WTC11 (cell line): ENCODE data around the gene ADRA2C.

Experiments used
- ARID4B ChIP-seq: sonication (generic); formaldehyde crosslinking; IDR thresholded peaks from 2 replicates; pipeline ENCODE4 v1.8.0; 2023; ENCODE audit warnings: missing genetic modification reagents, mild to moderate bottlenecking, borderline replicate concordance
- CREB1 ChIP-seq: sonication (generic); formaldehyde crosslinking; IDR thresholded peaks from 2 replicates; pipeline ENCODE4 v1.8.0; 2023; ENCODE audit warnings: mild to moderate bottlenecking, missing genetic modification reagents
- CREM ChIP-seq: sonication (generic); formaldehyde crosslinking; IDR thresholded peaks from 2 replicates; pipeline ENCODE4 v1.8.1; 2022; ENCODE audit warnings: mild to moderate bottlenecking, missing genetic modification reagents, moderate library complexity
- CTCF ChIP-seq: fragments of 200-600 bp; IDR thresholded peaks from 2 replicates; pipeline ENCODE4 v1.8.0; 2022; ENCODE audit warnings: antibody characterized with exemption
- FOXJ3 ChIP-seq: sonication (generic); formaldehyde crosslinking; IDR thresholded peaks from 2 replicates; pipeline ENCODE4 v1.9.0; 2021; ENCODE audit warnings: missing genetic modification reagents, mild to moderate bottlenecking, borderline replicate concordance
- GABPB1 ChIP-seq: sonication (generic); formaldehyde crosslinking; IDR thresholded peaks from 2 replicates; pipeline ENCODE4 v1.8.1; 2023; ENCODE audit warnings: mild to moderate bottlenecking, missing genetic modification reagents
- IRF2 ChIP-seq: sonication (generic); formaldehyde crosslinking; IDR thresholded peaks from 2 replicates; pipeline ENCODE4 v1.8.0; 2022; ENCODE audit warnings: low read depth, missing genetic modification reagents, borderline replicate concordance
- MAX ChIP-seq: sonication (generic); formaldehyde crosslinking; IDR thresholded peaks from 2 replicates; pipeline ENCODE4 v1.8.0; 2022; ENCODE audit warnings: mild to moderate bottlenecking, missing genetic modification reagents
- MLX ChIP-seq: sonication (generic); formaldehyde crosslinking; IDR thresholded peaks from 2 replicates; pipeline ENCODE4 v1.8.1; 2023; ENCODE audit warnings: mild to moderate bottlenecking, missing genetic modification reagents, moderate library complexity
- NFYB ChIP-seq: sonication (generic); formaldehyde crosslinking; conservative IDR thresholded peaks from 2 replicates; pipeline ENCODE4 v1.8.0; 2022; ENCODE audit warnings: low read depth, missing genetic modification reagents
- TCF7 ChIP-seq: sonication (generic); formaldehyde crosslinking; IDR thresholded peaks from 2 replicates; pipeline ENCODE4 v1.8.0; 2022; ENCODE audit warnings: mild to moderate bottlenecking, low read depth, missing genetic modification reagents, moderate library complexity
- TEAD1 ChIP-seq: sonication (generic); formaldehyde crosslinking; IDR thresholded peaks from 2 replicates; pipeline ENCODE4 v1.8.0; 2022; ENCODE audit warnings: mild to moderate bottlenecking, missing genetic modification reagents
- ZNF121 ChIP-seq: sonication (generic); formaldehyde crosslinking; IDR thresholded peaks from 2 replicates; pipeline ENCODE4 v1.8.0; 2023; ENCODE audit warnings: missing genetic modification reagents

GRCh38 chr4:3760346-3760745 is 5.8 kb upstream of the ADRA2C start:
- TF ChIP-seq CTCF (no peak), MAX (CRISPR knock-in tag) (no peak), ZNF121 (no peak), TCF7 (CRISPR knock-in tag) (no peak), NFYB (CRISPR knock-in tag) (no peak), FOXJ3 (CRISPR knock-in tag) (no peak), GABPB1 (CRISPR knock-in tag) (no peak), IRF2 (no peak), CREB1 (CRISPR knock-in tag) (no peak), CREM (CRISPR knock-in tag) (no peak), MLX (CRISPR knock-in tag) (no peak), ARID4B (CRISPR knock-in tag) (no peak), TEAD1 (CRISPR knock-in tag) (no peak)
